Activated CD4-positive, alpha-beta memory T cell treated with anti-CD3 and anti-CD28 coated beads, Interleukin-2, amount 10 ng/mL, durations not matched to agents 7 days and 5 days (primary cell): ENCODE data around the gene KIF23. TPM values are rescaled to one million over a fixed set of nuclear protein-coding genes. Genes with fewer than 3 reads are reported as not detected.
"Not testable (repeated sequence)": the region's sequence is repeated elsewhere in the genome, so short reads cannot be mapped to it uniquely, and the experiment has no call there.

Experiments used
- CTCF ChIA-PET: fragments of 350-600 bp; sonication (Branson Sonifier 250); formaldehyde crosslinking; loops from one replicate; lab custom pipeline; 2021; ENCODE audit warnings: antibody characterized with exemption, inconsistent platforms; lab: Charles Lee
- POLR2A ChIA-PET: fragments of 350-600 bp; sonication (Branson Sonifier 250); formaldehyde crosslinking; loops from one replicate; lab custom pipeline; 2021; ENCODE audit warnings: antibody characterized with exemption; lab: Charles Lee
- DNase-seq: peaks from one replicate; pipeline ENCODE4 v3.0.0-alpha.2; 2020
- H3K27ac Mint-ChIP-seq: one replicate; pipeline ENCODE4 v1.8.0; 2021; ENCODE audit warnings: mild to moderate bottlenecking, mixed read lengths
- H3K27me3 Mint-ChIP-seq: one replicate; pipeline ENCODE4 v1.8.0; 2021; ENCODE audit warnings: mixed read lengths
- H3K36me3 Mint-ChIP-seq: one replicate; pipeline ENCODE4 v1.8.0; 2021; ENCODE audit warnings: low read depth, mixed read lengths
- H3K4me1 Mint-ChIP-seq: one replicate; pipeline ENCODE4 v1.8.0; 2021; ENCODE audit warnings: mixed read lengths
- H3K4me3 Mint-ChIP-seq: one replicate; pipeline ENCODE4 v1.8.0; 2021; ENCODE audit warnings: mild to moderate bottlenecking, mixed read lengths
- H3K9me3 Mint-ChIP-seq: one replicate; pipeline ENCODE4 v1.8.0; 2021; ENCODE audit warnings: mixed read lengths
- total RNA-seq, 2 experiments: library from RNA; stranded (reverse); gene quantifications; one replicate each; pipeline ENCODE4 v1.2.3, GENCODE V29; 2021

The KIF23 gene
- 10 to 100 TPM; 55.7 to 60.8 TPM for total RNA-seq

- peaks cover 4% of the 10 kb centered on the region for H3K27me3 Mint-ChIP-seq
- ChIA-PET CTCF (interaction anchor here (1.8 to 2.9 kb wide), 2 partner anchors 49 to 51 kb away, joined by 4 to 17 read pairs; no protein-coding TSS in a partner anchor), POLR2A (interaction anchor here (0.6 to 8.3 kb wide), 8 partner anchors 9 to 253 kb away, joined by 3 to 124 read pairs (median 6); partner anchors contain the start of genes GLCE and RPLP1)
- peak; percentile 95 for DNase-seq
- peaks cover 36% of the 10 kb centered on the region for H3K4me1 Mint-ChIP-seq
- H3K36me3 Mint-ChIP-seq, result peaks cover 28% of the 10 kb centered on the region
- no peaks in the 10 kb centered on the region for H3K9me3 Mint-ChIP-seq
- peak within 1 kb of the TSS; percentile 86 for H3K4me3 Mint-ChIP-seq
- H3K27ac Mint-ChIP-seq, result peak within 1 kb of the TSS; percentile 65
These were observed at the start of gene KIF23 for GRCh38 chr15:69413822-69414700. TSS of gene KIF23 (plus strand) at chr15:69414349. CDS start at chr15:69414466, 117 bp downstream.

- DNase-seq, result no peak
- ChIA-PET POLR2A (no interaction called here), CTCF (no interaction called here)
- Mint-ChIP-seq H3K36me3 (no peaks in the 10 kb centered on the region), H3K9me3 (no peaks in the 10 kb centered on the region), H3K4me3 (no peak overlapping the region), H3K27me3 (peaks cover 13% of the 10 kb centered on the region), H3K27ac (no peak overlapping the region), H3K4me1 (no peaks in the 10 kb centered on the region)
These were observed 46.9 kb upstream of the KIF23 start for GRCh38 chr15:69367236-69367635.

GRCh38 chr15:69369631-69370030 lies 44.5 kb upstream of the KIF23 start:
- Mint-ChIP-seq H3K27me3 (peaks cover 26% of the 10 kb centered on the region), H3K4me1 (no peaks in the 10 kb centered on the region), H3K27ac (no peak overlapping the region), H3K4me3 (no peak overlapping the region), H3K36me3 (no peaks in the 10 kb centered on the region), H3K9me3 (no peaks in the 10 kb centered on the region)
- DNase-seq, result no peak
- ChIA-PET POLR2A (no interaction called here), CTCF (no interaction called here)

GRCh38 chr15:69373406-69373805 lies 40.7 kb upstream of the KIF23 start:
- CTCF ChIA-PET, result no interaction called here

GRCh38 chr15:69375151-69375790 lies 38.9 kb upstream of the KIF23 start:
- ChIA-PET POLR2A (no interaction called here), CTCF (no interaction called here)
- H3K4me3 Mint-ChIP-seq, result no peak overlapping the region
- peaks cover 21% of the 10 kb centered on the region for H3K27me3 Mint-ChIP-seq
- no peak overlapping the region for H3K27ac Mint-ChIP-seq
- no peaks in the 10 kb centered on the region for H3K36me3 Mint-ChIP-seq
- no peaks in the 10 kb centered on the region for H3K9me3 Mint-ChIP-seq
- no peak for DNase-seq
- no peaks in the 10 kb centered on the region for H3K4me1 Mint-ChIP-seq

More at GRCh38 chr15:69373406-69373805, 40.7 kb upstream of the KIF23 start:
- Mint-ChIP-seq H3K27ac (no peak overlapping the region), H3K36me3 (no peaks in the 10 kb centered on the region), H3K4me1 (no peaks in the 10 kb centered on the region), H3K27me3 (peaks cover 25% of the 10 kb centered on the region), H3K4me3 (no peak overlapping the region), H3K9me3 (no peaks in the 10 kb centered on the region)
- POLR2A ChIA-PET, result no interaction called here
- no peak for DNase-seq

- DNase-seq, result no peak
- Mint-ChIP-seq H3K27me3 (peaks cover 19% of the 10 kb centered on the region), H3K4me1 (no peaks in the 10 kb centered on the region), H3K9me3 (no peaks in the 10 kb centered on the region), H3K27ac (no peak overlapping the region), H3K36me3 (no peaks in the 10 kb centered on the region), H3K4me3 (no peak overlapping the region)
- CTCF ChIA-PET, result no interaction called here
- POLR2A ChIA-PET, result no interaction called here
These were observed 36.8 kb upstream of the KIF23 start for GRCh38 chr15:69377216-69377970.

- no peak overlapping the region for H3K27ac Mint-ChIP-seq
- no peak overlapping the region for H3K4me3 Mint-ChIP-seq
- H3K36me3 Mint-ChIP-seq, result no peaks in the 10 kb centered on the region
- POLR2A ChIA-PET, result no interaction called here
- peaks cover 6% of the 10 kb centered on the region for H3K27me3 Mint-ChIP-seq
- DNase-seq, result no peak
- no peaks in the 10 kb centered on the region for H3K9me3 Mint-ChIP-seq
- CTCF ChIA-PET, result no interaction called here
- no peaks in the 10 kb centered on the region for H3K4me1 Mint-ChIP-seq
These were observed 33.9 kb upstream of the KIF23 start for GRCh38 chr15:69380100-69380725.

- POLR2A ChIA-PET, result no interaction called here
- H3K4me1 Mint-ChIP-seq, result no peaks in the 10 kb centered on the region
- H3K36me3 Mint-ChIP-seq, result no peaks in the 10 kb centered on the region
- H3K4me3 Mint-ChIP-seq, result no peak overlapping the region
- H3K27ac Mint-ChIP-seq, result no peak overlapping the region
- DNase-seq, result no peak
- CTCF ChIA-PET, result no interaction called here
- H3K27me3 Mint-ChIP-seq, result peaks cover 6% of the 10 kb centered on the region
- no peaks in the 10 kb centered on the region for H3K9me3 Mint-ChIP-seq
These were observed 33.4 kb upstream of the KIF23 start for GRCh38 chr15:69380726-69381105.

- H3K9me3 Mint-ChIP-seq, POLR2A ChIA-PET, DNase-seq, H3K27ac Mint-ChIP-seq, H3K4me3 Mint-ChIP-seq, H3K36me3 Mint-ChIP-seq, H3K27me3 Mint-ChIP-seq, H3K4me1 Mint-ChIP-seq: not testable (repeated sequence)
- CTCF ChIA-PET, result interaction anchor here (1.4 kb wide), 1 partner anchor 13 kb away, joined by 4 read pairs; no protein-coding TSS in a partner anchor
These were observed 32.0 kb upstream of the KIF23 start for GRCh38 chr15:69382176-69382575.

GRCh38 chr15:69384066-69384465 lies 30.1 kb upstream of the KIF23 start:
- POLR2A ChIA-PET, H3K4me3 Mint-ChIP-seq, H3K9me3 Mint-ChIP-seq, CTCF ChIA-PET, DNase-seq, H3K27ac Mint-ChIP-seq, H3K36me3 Mint-ChIP-seq, H3K4me1 Mint-ChIP-seq, H3K27me3 Mint-ChIP-seq: not testable (repeated sequence)

- CTCF ChIA-PET, result no interaction called here
- no peak for DNase-seq
- POLR2A ChIA-PET, result no interaction called here
- no peak overlapping the region for H3K4me3 Mint-ChIP-seq
- H3K4me1 Mint-ChIP-seq, result no peaks in the 10 kb centered on the region
- H3K27ac Mint-ChIP-seq, result no peak overlapping the region
- H3K9me3 Mint-ChIP-seq, result no peaks in the 10 kb centered on the region
- H3K27me3 Mint-ChIP-seq, result no peaks in the 10 kb centered on the region
- H3K36me3 Mint-ChIP-seq, result no peaks in the 10 kb centered on the region
These were observed 29.2 kb upstream of the KIF23 start for GRCh38 chr15:69384626-69385598.

GRCh38 chr15:69385831-69386230 lies 28.3 kb upstream of the KIF23 start:
- Mint-ChIP-seq H3K4me1 (no peaks in the 10 kb centered on the region), H3K9me3 (no peaks in the 10 kb centered on the region), H3K27me3 (no peaks in the 10 kb centered on the region), H3K4me3 (no peak overlapping the region), H3K36me3 (no peaks in the 10 kb centered on the region), H3K27ac (no peak overlapping the region)
- POLR2A ChIA-PET, result no interaction called here
- CTCF ChIA-PET, result no interaction called here
- DNase-seq, result no peak
